ENCODE measurements around the gene OR52E4.

Gene OR52E4

DNA sequence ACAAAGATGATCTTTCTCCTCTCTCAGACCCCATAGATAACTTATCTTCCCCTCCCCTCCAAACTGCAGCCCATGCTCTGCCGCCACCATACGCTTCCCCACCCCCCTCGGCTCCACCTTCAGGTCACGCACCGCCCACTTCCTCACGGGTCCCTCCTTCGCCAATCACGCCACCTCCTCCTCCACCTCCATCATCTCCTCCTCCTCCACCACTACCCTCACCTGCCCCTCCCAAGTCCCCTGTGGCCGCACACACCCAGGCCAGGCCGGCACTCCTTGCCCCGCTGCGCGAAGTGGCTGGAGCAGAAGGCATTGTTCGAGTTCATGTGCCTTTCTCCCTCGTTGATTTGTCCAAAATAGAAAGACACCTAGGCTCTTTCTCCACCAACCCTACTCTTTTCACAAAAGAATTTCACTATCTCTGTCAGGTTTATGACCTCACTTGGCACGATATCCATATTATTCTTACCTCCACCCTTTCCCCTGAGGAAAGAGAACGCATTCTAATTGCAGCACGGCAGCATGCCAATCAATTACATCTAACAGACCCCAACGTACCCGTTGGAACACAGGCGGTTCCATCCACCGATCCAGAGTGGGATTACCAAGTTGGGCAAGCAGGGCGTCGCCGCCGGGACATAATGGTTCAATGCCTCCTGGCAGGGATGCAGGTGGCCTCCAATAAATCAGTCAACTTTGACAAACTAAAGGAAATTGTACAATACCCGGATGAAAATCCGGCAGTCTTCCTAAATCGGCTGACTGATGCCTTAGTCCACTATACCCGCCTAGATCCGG, 49.3 kb downstream of the OR52E4 start:
- DNase-seq, result no peak

DNA sequence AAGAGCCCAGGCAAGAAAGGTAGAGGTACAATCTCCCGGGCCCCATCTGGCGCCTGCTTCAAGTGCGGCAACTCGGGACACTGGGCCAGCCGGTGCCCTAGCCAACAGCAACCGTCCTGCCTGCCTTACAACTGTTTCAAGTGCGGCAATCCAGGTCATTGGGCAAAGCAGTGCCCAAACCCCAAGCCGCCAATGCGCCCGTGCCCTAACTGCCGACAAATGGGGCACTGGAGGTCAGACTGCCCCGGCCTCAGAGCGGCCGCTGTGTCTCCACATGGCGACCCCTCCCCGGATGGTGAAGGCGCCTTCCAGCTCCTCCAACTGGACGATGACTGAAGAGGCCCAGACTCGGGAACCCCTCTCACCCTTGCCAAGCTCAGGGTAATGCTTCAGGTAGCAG, 50.2 kb downstream of the OR52E4 start:
- DNase-seq, result no peak

DNA sequence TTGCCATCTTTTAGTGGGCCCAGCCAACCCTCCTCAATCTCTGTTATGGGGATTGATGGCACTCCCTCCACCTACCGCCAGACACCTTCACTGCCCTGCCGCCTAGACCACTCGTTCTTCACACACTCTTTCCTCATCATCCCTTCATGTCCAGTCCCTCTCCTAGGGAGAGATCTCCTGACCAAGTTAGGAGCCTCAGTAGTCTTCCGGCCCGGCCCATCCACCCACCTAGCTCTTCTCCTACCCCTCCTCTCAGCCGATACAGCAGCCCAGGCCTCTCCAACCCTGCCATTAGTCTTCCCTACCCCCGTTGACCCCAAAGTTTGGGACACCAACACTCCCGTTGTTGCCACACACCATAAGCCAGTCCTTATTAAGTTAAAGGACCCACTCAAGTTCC, 50.6 kb downstream of the OR52E4 start:
- DNase-seq, result no peak

DNA sequence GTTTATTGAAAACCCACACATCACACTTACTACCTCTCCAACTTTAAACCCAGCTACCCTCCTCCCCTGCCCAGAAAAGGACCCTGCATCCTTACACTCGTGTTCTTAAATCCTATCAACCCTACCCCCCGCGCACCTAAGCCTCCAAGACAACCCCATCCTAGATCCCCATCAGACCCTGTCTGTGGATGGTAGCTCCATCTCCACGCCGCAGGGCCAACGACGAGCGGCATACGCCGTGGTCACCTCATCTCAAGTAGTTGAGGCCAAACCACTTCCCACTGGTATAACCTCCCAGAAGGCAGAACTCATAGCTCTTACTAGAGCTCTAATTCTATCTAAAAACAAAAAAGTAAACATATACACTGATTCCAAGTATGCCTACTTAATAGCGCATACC, 52.2 kb downstream of the OR52E4 start:
- DNase-seq, result no peak

DNA sequence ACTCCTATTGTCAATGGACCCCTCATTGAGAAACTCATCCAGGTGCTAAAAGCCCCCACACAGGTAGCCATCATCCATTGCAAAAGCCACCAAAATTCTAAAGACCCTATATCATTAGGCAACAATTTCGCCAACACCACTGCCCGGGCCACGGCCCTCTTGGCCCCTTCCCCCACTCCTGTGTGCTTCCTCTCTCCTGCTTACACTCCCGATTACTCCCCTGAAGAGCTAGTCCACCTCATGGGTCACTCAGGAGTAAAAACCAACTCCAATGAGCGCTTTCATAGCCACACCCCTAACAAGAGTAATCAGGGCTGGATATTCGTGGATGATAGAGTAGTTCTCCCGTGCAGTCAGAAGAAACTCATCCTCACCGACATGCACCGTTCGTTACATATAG, 52.7 kb downstream of the OR52E4 start:
- DNase-seq, result no peak
